Parathyroid adenoma (tissue), 2 donors: ENCODE data around the gene SENP1.

Experiments
- H2AFZ ChIP-seq: fragments of 300-600 bp; sonication (generic); one replicate; pipeline ENCODE4 v1.7.0; 2017; ENCODE audit warnings: antibody characterized with exemption, mild to moderate bottlenecking
- H3K27ac ChIP-seq: fragments of 300-600 bp; sonication (generic); one replicate; pipeline ENCODE4 v1.7.0; 2017
- H3K27me3 ChIP-seq: fragments of 300-600 bp; sonication (generic); one replicate; pipeline ENCODE4 v1.7.0; 2017; ENCODE audit warnings: low read length; ENCODE audit not compliant: control insufficient read depth, insufficient read depth
- H3K36me3 ChIP-seq: fragments of 300-600 bp; sonication (generic); one replicate; pipeline ENCODE4 v1.7.0; 2017; ENCODE audit warnings: low read length; ENCODE audit not compliant: control insufficient read depth, insufficient read depth
- H3K4me1 ChIP-seq: fragments of 300-600 bp; sonication (generic); one replicate; pipeline ENCODE4 v1.7.0; 2017; ENCODE audit warnings: control low read depth
- H3K4me2 ChIP-seq: fragments of 300-600 bp; sonication (generic); one replicate; pipeline ENCODE4 v1.7.0; 2017; ENCODE audit warnings: low read length
- H3K4me3 ChIP-seq: fragments of 300-600 bp; sonication (generic); one replicate; pipeline ENCODE4 v1.7.0; 2017; ENCODE audit warnings: low read depth, low read length
- H3K79me2 ChIP-seq: fragments of 300-600 bp; sonication (generic); one replicate; pipeline ENCODE4 v1.7.0; 2017; ENCODE audit warnings: control low read depth
- H3K9ac ChIP-seq: fragments of 300-600 bp; sonication (generic); one replicate; pipeline ENCODE4 v1.7.0; 2017; ENCODE audit warnings: mild to moderate bottlenecking
- H3K9me3 ChIP-seq: fragments of 300-600 bp; sonication (generic); one replicate; pipeline ENCODE4 v1.7.0; 2017; ENCODE audit warnings: low read length; ENCODE audit not compliant: control insufficient read depth
- TF ChIP-seq, protein P1 (sequence below): fragments of 300-600 bp; sonication (generic); IDR thresholded peaks from one replicate; pipeline ENCODE4 v1.7.0; 2017; ENCODE audit warnings: antibody characterized with exemption, mild to moderate bottlenecking
- donor health status: primary hyperparathyroidism.

The SENP1 gene

GRCh38 chr12:48017496-48017895 lies 88.4 kb downstream of the SENP1 start:
- H2AFZ ChIP-seq, result no peak overlapping the region
- H3K79me2 ChIP-seq, result no peaks in the 10 kb centered on the region
- H3K9me3 ChIP-seq, result no peaks in the 10 kb centered on the region
- no peaks in the 10 kb centered on the region for H3K27me3 ChIP-seq
- no peak overlapping the region for H3K27ac ChIP-seq
- no peak overlapping the region for H3K9ac ChIP-seq
- H3K36me3 ChIP-seq, result no peaks in the 10 kb centered on the region
- H3K4me1 ChIP-seq, result peaks cover 19% of the 10 kb centered on the region
- no peak overlapping the region for H3K4me3 ChIP-seq
- TF ChIP-seq, protein P1, sequence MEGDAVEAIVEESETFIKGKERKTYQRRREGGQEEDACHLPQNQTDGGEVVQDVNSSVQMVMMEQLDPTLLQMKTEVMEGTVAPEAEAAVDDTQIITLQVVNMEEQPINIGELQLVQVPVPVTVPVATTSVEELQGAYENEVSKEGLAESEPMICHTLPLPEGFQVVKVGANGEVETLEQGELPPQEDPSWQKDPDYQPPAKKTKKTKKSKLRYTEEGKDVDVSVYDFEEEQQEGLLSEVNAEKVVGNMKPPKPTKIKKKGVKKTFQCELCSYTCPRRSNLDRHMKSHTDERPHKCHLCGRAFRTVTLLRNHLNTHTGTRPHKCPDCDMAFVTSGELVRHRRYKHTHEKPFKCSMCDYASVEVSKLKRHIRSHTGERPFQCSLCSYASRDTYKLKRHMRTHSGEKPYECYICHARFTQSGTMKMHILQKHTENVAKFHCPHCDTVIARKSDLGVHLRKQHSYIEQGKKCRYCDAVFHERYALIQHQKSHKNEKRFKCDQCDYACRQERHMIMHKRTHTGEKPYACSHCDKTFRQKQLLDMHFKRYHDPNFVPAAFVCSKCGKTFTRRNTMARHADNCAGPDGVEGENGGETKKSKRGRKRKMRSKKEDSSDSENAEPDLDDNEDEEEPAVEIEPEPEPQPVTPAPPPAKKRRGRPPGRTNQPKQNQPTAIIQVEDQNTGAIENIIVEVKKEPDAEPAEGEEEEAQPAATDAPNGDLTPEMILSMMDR, result no peak
- H3K4me2 ChIP-seq, result no peak overlapping the region

GRCh38 chr12:48016373-48017020 lies 89.4 kb downstream of the SENP1 start:
- Histone ChIP-seq H3K9ac (no peak overlapping the region), H3K4me1 (peaks cover 9% of the 10 kb centered on the region), H3K4me2 (no peak overlapping the region), H3K4me3 (no peak overlapping the region), H3K27ac (no peak overlapping the region), H3K79me2 (no peaks in the 10 kb centered on the region), H3K27me3 (no peaks in the 10 kb centered on the region), H3K9me3 (no peaks in the 10 kb centered on the region), H3K36me3 (no peaks in the 10 kb centered on the region), H2AFZ (no peak overlapping the region)
- TF ChIP-seq, protein P1, result no peak

DNA sequence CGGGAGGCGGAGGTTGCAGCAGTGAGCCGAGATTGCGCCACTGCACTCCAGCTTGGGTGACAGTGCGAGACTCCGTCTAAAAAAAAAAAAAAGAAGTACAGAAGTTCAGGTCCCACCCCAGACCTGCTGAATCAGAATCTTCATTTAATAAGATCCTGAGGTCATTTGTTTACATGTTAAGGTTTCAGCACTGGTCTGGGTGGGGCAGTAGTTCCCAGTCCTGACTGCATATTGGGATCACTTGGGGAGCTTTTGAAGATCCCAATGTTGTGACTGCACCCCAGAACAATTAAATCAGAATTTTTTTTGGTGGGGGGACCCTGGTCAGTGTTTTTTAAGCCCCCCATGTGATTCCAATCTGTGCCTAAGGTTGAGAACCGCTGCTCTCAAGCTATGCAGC lies 89.9 kb downstream of the SENP1 start:
- no peak overlapping the region for H3K4me2 ChIP-seq
- H3K9ac ChIP-seq, result no peak overlapping the region
- no peaks in the 10 kb centered on the region for H3K36me3 ChIP-seq
- peaks cover 8% of the 10 kb centered on the region for H3K4me1 ChIP-seq
- no peak overlapping the region for H3K27ac ChIP-seq
- H3K79me2 ChIP-seq, result no peaks in the 10 kb centered on the region
- H3K4me3 ChIP-seq, result no peak overlapping the region
- H3K27me3 ChIP-seq, result no peaks in the 10 kb centered on the region
- TF ChIP-seq, protein P1, result no peak
- H3K9me3 ChIP-seq, result no peaks in the 10 kb centered on the region
- no peak overlapping the region for H2AFZ ChIP-seq

DNA sequence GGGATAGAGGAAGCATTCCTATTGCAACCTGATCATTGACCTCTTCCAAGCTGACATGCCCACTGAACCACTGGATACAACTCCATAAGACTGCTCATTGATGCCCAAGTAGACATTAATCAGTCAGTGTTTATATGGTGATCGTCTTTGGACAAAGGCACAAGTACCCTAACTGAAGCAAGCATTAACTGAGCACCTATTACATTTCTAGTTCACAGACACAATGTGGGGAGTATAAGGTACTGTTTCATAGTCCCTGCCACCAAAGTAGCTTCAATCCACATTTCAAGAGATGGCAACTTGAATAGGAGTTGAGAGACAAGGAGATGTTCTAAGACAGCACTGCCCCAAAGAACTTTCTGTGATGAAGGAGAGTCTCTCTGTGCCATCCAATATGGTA lies 90.8 kb downstream of the SENP1 start:
- Histone ChIP-seq H3K9me3 (no peaks in the 10 kb centered on the region), H3K79me2 (no peaks in the 10 kb centered on the region), H3K9ac (no peak overlapping the region), H3K27ac (no peak overlapping the region), H3K4me2 (no peak overlapping the region), H2AFZ (no peak overlapping the region), H3K4me1 (peaks cover 8% of the 10 kb centered on the region), H3K4me3 (no peak overlapping the region), H3K27me3 (no peaks in the 10 kb centered on the region), H3K36me3 (no peaks in the 10 kb centered on the region)
- TF ChIP-seq, protein P1, result no peak

DNA sequence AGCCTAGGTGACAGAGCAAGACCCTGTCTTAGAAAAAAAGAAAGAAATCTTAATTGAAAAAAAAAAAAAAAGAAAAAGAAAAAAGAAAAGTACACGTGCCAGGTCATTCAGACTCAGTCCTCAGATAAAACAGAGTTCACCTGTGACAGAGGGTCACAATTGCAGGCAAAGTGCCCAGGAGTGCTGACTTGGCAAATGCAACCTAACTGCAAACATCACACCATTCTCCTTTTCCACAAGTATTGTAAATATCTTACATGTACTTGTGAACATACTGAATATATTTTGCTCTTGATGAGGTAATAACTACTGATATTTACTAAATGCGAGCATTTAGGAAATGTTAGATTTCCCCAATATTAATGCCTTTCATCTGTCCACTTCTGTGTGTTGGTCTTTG lies 92.6 kb downstream of the SENP1 start:
- Histone ChIP-seq H3K4me3 (no peak overlapping the region), H3K4me1 (peaks cover 5% of the 10 kb centered on the region), H2AFZ (no peak overlapping the region), H3K79me2 (no peaks in the 10 kb centered on the region), H3K27ac (no peak overlapping the region), H3K27me3 (no peaks in the 10 kb centered on the region), H3K9ac (no peak overlapping the region), H3K36me3 (no peaks in the 10 kb centered on the region), H3K9me3 (no peaks in the 10 kb centered on the region), H3K4me2 (no peak overlapping the region)
- TF ChIP-seq, protein P1, result no peak
